HL-60 (cell line): Measurements from ENCODE around the gene CHL1.

Experiments
- DNase-seq, 2 experiments: peaks; one replicate each; pipeline ENCODE4 v3.0.0-alpha.2; 2010 to 2020; ENCODE audit warnings: low read depth in 1 of 2, low spot score in 1 of 2
- H3K27ac ChIP-seq: fragments of 250-450 bp; sonication (Bioruptor Pico); replicated peaks from 2 replicates; pipeline ENCODE4 v1.5.1; 2020; ENCODE audit warnings: mild to moderate bottlenecking, moderate library complexity
- H3K27me3 ChIP-seq: fragments of 250-450 bp; sonication (Bioruptor Pico); 2 replicates; pipeline ENCODE4 v1.5.1; 2021; ENCODE audit warnings: mild to moderate bottlenecking, moderate library complexity; ENCODE audit not compliant: insufficient read depth, poor library complexity, severe bottlenecking
- H3K4me3 ChIP-seq: replicated peaks from 2 replicates; pipeline ENCODE4 v1.5.1; 2011; ENCODE audit warnings: mild to moderate bottlenecking, control low read depth, low read length; ENCODE audit not compliant: insufficient read depth
- CTCF ChIP-seq: IDR thresholded peaks from one replicate; pipeline ENCODE4 v1.5.1; 2011; ENCODE audit warnings: low read length, control low read depth, inconsistent platforms; ENCODE audit not compliant: insufficient read depth
- GABPA ChIP-seq: IDR thresholded peaks from 2 replicates; pipeline ENCODE4 v1.6.1; 2012; ENCODE audit warnings: low read depth
- POLR2AphosphoS5 ChIP-seq: IDR thresholded peaks from 2 replicates; pipeline ENCODE4 v1.6.1; 2012; ENCODE audit warnings: low read depth
- REST ChIP-seq: IDR thresholded peaks from 2 replicates; pipeline ENCODE4 v1.6.1; 2012; ENCODE audit warnings: low read depth; ENCODE audit not compliant: insufficient replicate concordance
- SPI1 ChIP-seq: IDR thresholded peaks from 2 replicates; pipeline ENCODE4 v1.6.1; 2012; ENCODE audit warnings: low read depth, mild to moderate bottlenecking, borderline replicate concordance

The CHL1 gene

GRCh38 chr3:277873-278272 lies 81.3 kb downstream of the CHL1 start:
- no peak for DNase-seq
- no peak overlapping the region for H3K27ac ChIP-seq
- TF ChIP-seq REST: no peak
- TF ChIP-seq GABPA: no peak
- no peak overlapping the region for H3K4me3 ChIP-seq
- H3K27me3 ChIP-seq: no peaks in the 10 kb centered on the region

- no peak overlapping the region for H3K4me3 ChIP-seq
- H3K27me3 ChIP-seq: no peaks in the 10 kb centered on the region
- DNase-seq: no peak
- no peak overlapping the region for H3K27ac ChIP-seq
- TF ChIP-seq GABPA: no peak
- TF ChIP-seq POLR2AphosphoS5: no peak
- TF ChIP-seq CTCF: no peak
- no peak for TF ChIP-seq REST
- TF ChIP-seq SPI1: no peak
Measured at GRCh38 chr3:278300-279064, 81.9 kb downstream of the CHL1 start.

- no peak for TF ChIP-seq SPI1
- no peak for TF ChIP-seq GABPA
- no peak for TF ChIP-seq CTCF
- TF ChIP-seq REST: no peak
- TF ChIP-seq POLR2AphosphoS5: no peak
- no peak overlapping the region for H3K4me3 ChIP-seq
- DNase-seq: no peak
- H3K27me3 ChIP-seq: no peaks in the 10 kb centered on the region
- no peak overlapping the region for H3K27ac ChIP-seq
Measured at GRCh38 chr3:279325-279724, 82.8 kb downstream of the CHL1 start.
